ENCODE data around the gene MRNIP.

GRCh38 chr5:179814090-179814489 lies 44.5 kb downstream of the MRNIP start:
- TF ChIP-seq POLR2A (IDR thresholded peaks at IDR 0.05) (no peak), CTCF (IDR thresholded peaks at IDR 0.05) (no peak)

Data from lower leg skin (tissue), 3 donors.